SU-DHL-6 (cell line): ENCODE measurements around the gene TMEM63B.
"Not testable (repeated sequence)": the region's sequence is repeated elsewhere in the genome, so short reads cannot be mapped to it uniquely, and the experiment has no call there.

ENCODE experiments used
- CTCF ChIP-seq: fragments of 200-600 bp; sonication (generic); IDR thresholded peaks from one replicate; pipeline ENCODE4 v1.5.1; 2017; ENCODE audit warnings: antibody characterized with exemption, mild to moderate bottlenecking, low read length, moderate library complexity; ENCODE audit not compliant: insufficient read depth, poor library complexity, severe bottlenecking
- EZH2phosphoT487 ChIP-seq: fragments of 200-600 bp; sonication (generic), shearing (Covaris generic); conservative IDR thresholded peaks from 2 replicates; pipeline ENCODE4 v1.6.1; 2018; ENCODE audit warnings: mild to moderate bottlenecking, antibody characterized with exemption, low read length, moderate library complexity, mixed read lengths

- not testable (repeated sequence) for TF ChIP-seq CTCF, EZH2phosphoT487
Measured at GRCh38 chr6:44181784-44182183, 54.4 kb downstream of the TMEM63B start.
